Panc1 (cell line): ENCODE results near the gene CPPED1. TPM values are rescaled to one million over a fixed set of nuclear protein-coding genes. Genes with fewer than 3 reads are reported as not detected.

Experiments
- ATAC-seq: fragments of 200-7000 bp; cut with Tn5 transposase; 2 replicates; pipeline ENCODE4 v1.9.1; 2020; ENCODE audit warnings: mild to moderate bottlenecking, moderate library complexity
- BruUV-seq: library from RNA; stranded (reverse); fragments of 400-500 nt; replicated peaks from 2 replicates; lab custom pipeline; 2021; lab: Mats Ljungman, UMichigan
- CTCF ChIA-PET: fragments of 300-600 bp; sonication (Branson Sonifier 250); formaldehyde crosslinking; loops from one replicate; lab custom pipeline; 2022; ENCODE audit warnings: antibody characterized with exemption; lab: Charles Lee
- POLR2A ChIA-PET: fragments of 300-600 bp; sonication (Branson Sonifier 250); formaldehyde crosslinking; loops from one replicate; lab custom pipeline; 2022; ENCODE audit warnings: antibody characterized with exemption; lab: Charles Lee
- DNase-seq: peaks from one replicate; pipeline ENCODE4 v3.0.0-alpha.2; 2010; ENCODE audit warnings: low read depth, low spot score
- H3K27ac ChIP-seq: 2 replicates; pipeline ENCODE4 v1.5.1; 2011; ENCODE audit warnings: mild to moderate bottlenecking, low read length, inconsistent platforms
- H3K27me3 ChIP-seq: fragments of 200-500 bp; sonication (Bioruptor generic); 2 replicates; pipeline ENCODE4 v1.6.0; 2014; ENCODE audit warnings: low read length, inconsistent platforms; ENCODE audit not compliant: control insufficient read depth, insufficient read depth
- H3K36me3 ChIP-seq: fragments of 200-500 bp; sonication (Bioruptor generic); 2 replicates; pipeline ENCODE4 v1.5.1; 2014; ENCODE audit warnings: inconsistent platforms, mild to moderate bottlenecking, low read length, moderate library complexity; ENCODE audit not compliant: control insufficient read depth, insufficient read depth
- H3K4me1 ChIP-seq: 2 replicates; pipeline ENCODE4 v1.5.1; 2011; ENCODE audit warnings: inconsistent platforms, mild to moderate bottlenecking, low read length, moderate library complexity; ENCODE audit not compliant: control insufficient read depth, insufficient read depth
- H3K4me3 ChIP-seq, 2 experiments: 2 replicates each; pipeline ENCODE4 v1.5.1; 2011 to 2012; ENCODE audit warnings: low read depth in 2 of 2, low read length in 2 of 2, mild to moderate bottlenecking in 2 of 2, inconsistent platforms in 1 of 2, moderate library complexity in 1 of 2
- H3K9me3 ChIP-seq: fragments of 200-500 bp; sonication (Bioruptor generic); 2 replicates; pipeline ENCODE4 v1.5.1; 2014; ENCODE audit warnings: low read depth, mild to moderate bottlenecking, inconsistent platforms, low read length, moderate library complexity; ENCODE audit not compliant: control insufficient read depth, insufficient read depth
- CTCF ChIP-seq: fragments of 450-650 bp; IDR thresholded peaks from 2 replicates; pipeline ENCODE4 v1.5.1; 2017; ENCODE audit warnings: mild to moderate bottlenecking
- POLR2AphosphoS5 ChIP-seq: IDR thresholded peaks from 2 replicates; pipeline ENCODE4 v1.6.1; 2012; ENCODE audit warnings: mild to moderate bottlenecking, low read depth, low read length, moderate library complexity
- REST ChIP-seq, 2 experiments: IDR thresholded peaks; 2 replicates each; pipeline ENCODE4 v1.6.1; 2011 to 2012; ENCODE audit warnings: low read depth in 2 of 2, control low read depth in 1 of 2, low read length in 1 of 2, mild to moderate bottlenecking in 1 of 2, moderate library complexity in 1 of 2; ENCODE audit not compliant: insufficient read depth in 1 of 2
- SIN3A ChIP-seq: IDR thresholded peaks from 2 replicates; pipeline ENCODE4 v1.6.1; 2012; ENCODE audit warnings: low read depth, mild to moderate bottlenecking, low read length, moderate library complexity, borderline replicate concordance; ENCODE audit not compliant: insufficient read depth
- TCF7L2 ChIP-seq: IDR thresholded peaks from 2 replicates; pipeline ENCODE4 v1.6.1; 2011; ENCODE audit warnings: mild to moderate bottlenecking, low read depth, low read length, inconsistent platforms
- in situ Hi-C: cut with HindIII; loops from 2 replicates; pipeline ENCODE4 v1.10.0; 2016; ENCODE audit warnings: low sequenced_read_pairs, low pct_unique_long_range_greater_than_20kb
- intact Hi-C: fragments of 100-400 bp; cut with micrococcal nuclease; formaldehyde crosslinking; loops from one replicate; pipeline ENCODE4 v1.10.0; 2022; ENCODE audit not compliant: unreplicated experiment
- total RNA-seq: library from RNA; stranded (reverse); gene quantifications from one replicate; pipeline ENCODE4 v1.2.1, GENCODE V29; 2021; ENCODE audit not compliant: unreplicated experiment

The CPPED1 gene
- total RNA-seq, 1 experiment from 2014 or later, result 12.5 TPM

- no peak for ATAC-seq
- CTCF ChIA-PET, result no interaction called here
- BruUV-seq, result no TSS peak
Measured at GRCh38 chr16:12829096-12829888, 25.6 kb upstream of the CPPED1 start.

GRCh38 chr16:12828206-12828605 is 24.5 kb upstream of the CPPED1 start:
- in situ Hi-C loops, result no loop called here
- no peak overlapping the region for H3K4me3 ChIP-seq
- TF ChIP-seq SIN3A, result no peak
- TF ChIP-seq TCF7L2, result no peak
- no peak for TF ChIP-seq REST (IDR thresholded peaks at IDR 0.05; ENCODE audit: insufficient read depth in 1 of 2, low read depth in 2 of 2, low read length in 1 of 2)
- no peak for TF ChIP-seq CTCF
- no peak for TF ChIP-seq POLR2AphosphoS5
- no peaks in the 10 kb centered on the region for H3K27me3 ChIP-seq
- no peaks in the 10 kb centered on the region for H3K4me1 ChIP-seq
- H3K9me3 ChIP-seq, result no peaks in the 10 kb centered on the region
- ChIA-PET CTCF (no interaction called here), POLR2A (no interaction called here)
- intact Hi-C loops, result no loop called here
- no peak overlapping the region for H3K27ac ChIP-seq
- DNase-seq, result no peak
- BruUV-seq, result no TSS peak
- no peak for ATAC-seq
- H3K36me3 ChIP-seq, result no peaks in the 10 kb centered on the region

More at GRCh38 chr16:12829096-12829888, 25.6 kb upstream of the CPPED1 start:
- DNase-seq, result no peak
- intact Hi-C loops (no loop called here), in situ Hi-C loops (no loop called here)
- Histone ChIP-seq H3K4me3 (no peak overlapping the region), H3K4me1 (no peaks in the 10 kb centered on the region), H3K27ac (no peak overlapping the region), H3K27me3 (no peaks in the 10 kb centered on the region), H3K9me3 (no peaks in the 10 kb centered on the region), H3K36me3 (no peaks in the 10 kb centered on the region)
- TF ChIP-seq TCF7L2 (no peak), REST (IDR thresholded peaks at IDR 0.05; ENCODE audit: insufficient read depth in 1 of 2, low read depth in 2 of 2, low read length in 1 of 2) (no peak), POLR2AphosphoS5 (no peak), SIN3A (no peak), CTCF (no peak)
- POLR2A ChIA-PET, result interaction anchor here (0.5 kb wide), 1 partner anchor 13 kb away, joined by 19 read pairs; no protein-coding TSS in a partner anchor
